Esophagus squamous epithelium (tissue), 5 donors: ENCODE data around the gene NUDCD3. TPM values are rescaled to one million over a fixed set of nuclear protein-coding genes. Genes with fewer than 3 reads are reported as not detected.

Experiments used
- DNase-seq: peaks from one replicate; lab custom pipeline; 2025; lab: John Stamatoyannopoulos, UW
- H3K27ac ChIP-seq, 4 donors: fragments of 200-600 bp; sonication (generic); one replicate each; pipeline ENCODE4 v1.5.1; 2016 to 2019; ENCODE audit warnings: mild to moderate bottlenecking in 1 of 4
- H3K27me3 ChIP-seq, 4 donors: fragments of 200-600 bp; sonication (generic); 1 replicate in 3 of 4; 2 replicates in 1 of 4; pipeline versions ENCODE4 v1.5.1 to v1.6.0; 2017 to 2021; ENCODE audit warnings: antibody characterized with exemption in 1 of 4
- H3K36me3 ChIP-seq, 3 donors: fragments of 200-600 bp; sonication (generic); one replicate each; pipeline ENCODE4 v1.5.1; 2016 to 2019
- H3K4me1 ChIP-seq, 3 donors: fragments of 200-600 bp; sonication (generic); one replicate each; pipeline ENCODE4 v1.5.1; 2017 to 2019
- H3K4me3 ChIP-seq, 4 donors: fragments of 200-600 bp; sonication (generic); 1 replicate in 3 of 4; 2 replicates in 1 of 4; pipeline ENCODE4 v1.5.1; 2016 to 2019; ENCODE audit warnings: mild to moderate bottlenecking in 2 of 4, moderate library complexity in 1 of 4
- H3K9me3 ChIP-seq, 3 donors: fragments of 200-600 bp; sonication (generic); one replicate each; pipeline ENCODE4 v1.5.1; 2016 to 2019
- POLR2A ChIP-seq, 4 donors: fragments of 450-650 bp; IDR thresholded peaks; one replicate each; pipeline ENCODE4 v1.6.1; 2017; ENCODE audit warnings: antibody characterized with exemption in 4 of 4, mild to moderate bottlenecking in 4 of 4, moderate library complexity in 3 of 4
- WGBS, 2 donors: methylation state at CpG; one replicate each; pipeline ENCODE4 v1.1.5; 2018; 5-methylcytosine and 5-hydroxymethylcytosine counted together
- intact Hi-C: fragments of 100-400 bp; cut with DNase I; formaldehyde crosslinking; loops from one replicate; pipeline ENCODE4 v1.15.0; 2022
- total RNA-seq, 4 donors: library from RNA; depleted of rRNA; stranded (reverse); fragments of >200 nt; gene quantifications; one replicate each; pipeline ENCODE4 v1.1.0, GENCODE V29; 2016
- TF ChIP-seq, protein P1 (sequence below), 6 experiments: fragments of 450-650 bp in 4 of 6; fragments of 200-600 bp in 2 of 6; sonication (generic) in 2 of 6; IDR thresholded peaks; one replicate each; pipeline ENCODE4 v1.5.1; 2016 to 2019; ENCODE audit warnings: antibody characterized with exemption in 6 of 6, mild to moderate bottlenecking in 4 of 6, moderate library complexity in 4 of 6
- donor health status: DM: yes; HTN: yes; CAD: no.

The NUDCD3 gene
- total RNA-seq, 4 donors from 2014 or later: 33.5 to 54.0 (median 47.0) TPM

DNA sequence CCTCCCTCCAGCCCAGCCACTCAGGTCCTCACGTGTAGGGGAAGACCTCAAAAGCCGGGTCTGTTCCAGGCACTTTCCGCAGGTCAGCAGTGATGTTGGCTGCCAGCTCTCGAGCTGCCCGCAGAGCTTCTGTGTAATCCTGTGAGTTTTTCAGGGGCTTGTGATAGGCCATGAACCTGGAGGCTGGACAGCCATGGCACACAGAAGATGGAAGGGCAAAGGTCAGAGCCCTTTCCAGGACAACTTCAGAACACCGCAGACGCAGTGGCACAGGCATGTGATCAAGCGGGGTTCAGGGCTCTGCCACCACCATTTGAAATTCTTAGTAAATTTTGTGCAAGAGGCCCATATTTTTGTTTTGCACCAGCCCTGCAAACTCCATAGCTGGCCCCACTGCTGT is 26.7 kb upstream of the NUDCD3 start:
- intact Hi-C loops: no loop called here
- Histone ChIP-seq H3K4me3 (no peak overlapping the region), H3K27ac (no peak overlapping the region), H3K36me3 (no peaks in the 10 kb centered on the region), H3K4me1 (peaks cover 0 to 15% (median 0%) of the 10 kb centered on the region in 3 donors), H3K9me3 (no peaks in the 10 kb centered on the region), H3K27me3 (no peaks in the 10 kb centered on the region)
- no peak for DNase-seq
- WGBS, 2 donors: 90 to 92% methylated on average over 4 to 6 of the region's 8 CpGs
- TF ChIP-seq, protein P1, sequence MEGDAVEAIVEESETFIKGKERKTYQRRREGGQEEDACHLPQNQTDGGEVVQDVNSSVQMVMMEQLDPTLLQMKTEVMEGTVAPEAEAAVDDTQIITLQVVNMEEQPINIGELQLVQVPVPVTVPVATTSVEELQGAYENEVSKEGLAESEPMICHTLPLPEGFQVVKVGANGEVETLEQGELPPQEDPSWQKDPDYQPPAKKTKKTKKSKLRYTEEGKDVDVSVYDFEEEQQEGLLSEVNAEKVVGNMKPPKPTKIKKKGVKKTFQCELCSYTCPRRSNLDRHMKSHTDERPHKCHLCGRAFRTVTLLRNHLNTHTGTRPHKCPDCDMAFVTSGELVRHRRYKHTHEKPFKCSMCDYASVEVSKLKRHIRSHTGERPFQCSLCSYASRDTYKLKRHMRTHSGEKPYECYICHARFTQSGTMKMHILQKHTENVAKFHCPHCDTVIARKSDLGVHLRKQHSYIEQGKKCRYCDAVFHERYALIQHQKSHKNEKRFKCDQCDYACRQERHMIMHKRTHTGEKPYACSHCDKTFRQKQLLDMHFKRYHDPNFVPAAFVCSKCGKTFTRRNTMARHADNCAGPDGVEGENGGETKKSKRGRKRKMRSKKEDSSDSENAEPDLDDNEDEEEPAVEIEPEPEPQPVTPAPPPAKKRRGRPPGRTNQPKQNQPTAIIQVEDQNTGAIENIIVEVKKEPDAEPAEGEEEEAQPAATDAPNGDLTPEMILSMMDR (IDR thresholded peaks at IDR 0.05): no peak
- TF ChIP-seq POLR2A (IDR thresholded peaks at IDR 0.05): no peak

DNA sequence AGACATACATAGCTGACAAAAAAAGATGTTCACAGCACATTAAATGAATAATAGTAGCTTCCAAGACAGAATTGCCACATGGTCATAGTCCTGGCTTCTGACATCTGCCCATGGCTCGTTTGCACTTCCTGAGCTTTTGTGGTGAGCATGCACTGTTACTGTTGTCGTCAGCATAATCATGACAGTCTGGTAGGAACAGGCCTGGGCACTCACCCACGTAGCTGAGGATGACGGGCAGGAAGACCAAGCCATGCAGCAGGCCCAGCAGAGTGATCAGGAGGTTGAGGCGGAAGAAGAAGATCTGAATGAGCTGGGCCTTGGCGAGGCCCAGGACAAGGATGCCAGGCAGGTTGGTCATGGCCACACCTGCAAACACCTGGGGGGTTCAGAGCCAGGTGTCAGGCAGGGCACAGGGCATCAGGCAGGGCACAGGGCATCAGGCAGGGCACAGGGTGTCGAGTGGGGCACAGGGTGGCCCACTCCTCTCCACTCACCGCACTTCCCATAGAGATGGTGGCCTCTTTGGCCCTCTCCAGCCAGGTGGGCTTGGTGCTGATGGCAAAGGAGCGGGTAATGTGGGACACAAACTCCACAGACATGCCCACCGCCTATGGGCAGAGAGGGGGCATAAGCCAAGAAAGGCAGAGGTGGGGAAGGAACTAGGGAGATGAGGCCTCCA is 25.3 kb upstream of the NUDCD3 start:
- WGBS, 2 donors: 51 to 61% methylated on average over 4 to 6 of the region's 10 CpGs
- H3K4me1 ChIP-seq: peaks cover 0 to 15% (median 0%) of the 10 kb centered on the region in 3 donors
- no peaks in the 10 kb centered on the region for H3K36me3 ChIP-seq
- H3K27ac ChIP-seq: peak overlapping the region; percentile 31 to 81 (median 63)
- DNase-seq: no peak
- no peaks in the 10 kb centered on the region for H3K9me3 ChIP-seq
- TF ChIP-seq, protein P1 (IDR thresholded peaks at IDR 0.05): no peak
- no peak for TF ChIP-seq POLR2A (IDR thresholded peaks at IDR 0.05)
- no peak overlapping the region for H3K4me3 ChIP-seq
- no peaks in the 10 kb centered on the region for H3K27me3 ChIP-seq
- intact Hi-C loops: no loop called here

DNA sequence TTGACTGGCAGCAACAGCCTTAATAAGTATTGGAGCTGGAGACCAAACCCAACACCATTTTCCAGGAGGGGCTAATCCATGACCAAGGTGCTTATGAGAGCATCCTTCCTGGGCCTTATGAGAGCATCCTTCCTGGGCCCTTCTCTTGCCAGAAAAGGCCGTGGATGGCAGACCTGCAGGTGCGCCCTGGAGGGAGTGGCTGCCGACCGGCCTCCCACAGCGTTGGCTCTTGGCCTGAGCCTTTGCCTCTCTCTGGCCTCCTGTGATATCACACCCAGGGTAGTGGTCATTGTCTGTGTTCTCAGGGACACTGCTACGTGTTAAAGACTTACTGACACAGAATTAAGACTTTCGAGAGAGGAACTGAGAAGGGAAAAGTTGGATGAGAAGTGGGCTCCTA is 22.3 kb upstream of the NUDCD3 start:
- Histone ChIP-seq H3K4me3 (no peak overlapping the region), H3K27me3 (no peaks in the 10 kb centered on the region), H3K36me3 (no peaks in the 10 kb centered on the region), H3K4me1 (peaks cover 0 to 15% (median 0%) of the 10 kb centered on the region in 3 donors), H3K9me3 (no peaks in the 10 kb centered on the region), H3K27ac (no peak overlapping the region)
- 90% methylated on average over 2 of the region's 7 CpGs; no CpG with 5 or more reads in 1 of the 2 donors for WGBS, 2 donors
- TF ChIP-seq POLR2A (IDR thresholded peaks at IDR 0.05): no peak
- TF ChIP-seq, protein P1 (IDR thresholded peaks at IDR 0.05): no peak
- intact Hi-C loops: no loop called here
- no peak for DNase-seq

DNA sequence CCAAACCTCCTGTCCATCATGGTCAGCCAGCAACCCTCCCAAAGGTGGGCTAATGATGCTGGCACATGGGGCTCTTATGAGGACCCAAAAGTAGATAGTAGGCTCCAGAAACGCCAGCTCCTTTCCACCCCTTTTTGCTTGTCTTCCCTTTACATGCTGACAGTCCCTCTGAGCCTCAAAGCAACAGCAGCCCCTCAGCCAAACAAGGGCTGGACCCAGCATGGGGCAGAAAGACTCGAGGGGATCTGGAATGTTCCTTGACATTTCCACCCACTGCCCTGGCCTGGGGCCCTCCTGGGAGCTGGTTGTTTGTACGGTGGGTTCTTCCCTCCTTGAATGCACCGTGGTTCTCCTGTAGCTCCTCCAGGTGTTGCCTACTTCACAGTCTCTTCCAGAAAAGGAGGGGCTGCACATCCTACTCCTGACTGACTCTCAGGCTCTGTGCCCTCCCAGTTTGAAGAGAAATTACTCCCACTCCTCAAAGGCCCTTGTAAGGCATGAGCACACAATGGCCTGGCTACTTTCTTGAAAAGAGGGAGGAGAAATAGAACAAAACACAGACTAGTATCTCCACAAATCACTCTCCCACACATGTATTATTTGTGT is 21.5 kb upstream of the NUDCD3 start:
- no peaks in the 10 kb centered on the region for H3K27me3 ChIP-seq
- no peaks in the 10 kb centered on the region for H3K9me3 ChIP-seq
- no peak overlapping the region for H3K27ac ChIP-seq
- peaks cover 0 to 15% (median 0%) of the 10 kb centered on the region in 3 donors for H3K4me1 ChIP-seq
- no peak for DNase-seq
- no peaks in the 10 kb centered on the region for H3K36me3 ChIP-seq
- intact Hi-C loops: no loop called here
- TF ChIP-seq, protein P1 (IDR thresholded peaks at IDR 0.05): no peak
- TF ChIP-seq POLR2A (IDR thresholded peaks at IDR 0.05): no peak
- H3K4me3 ChIP-seq: no peak overlapping the region
- WGBS, 2 donors: 23 to 65% methylated on average over 2 to 4 of the region's 4 CpGs

DNA sequence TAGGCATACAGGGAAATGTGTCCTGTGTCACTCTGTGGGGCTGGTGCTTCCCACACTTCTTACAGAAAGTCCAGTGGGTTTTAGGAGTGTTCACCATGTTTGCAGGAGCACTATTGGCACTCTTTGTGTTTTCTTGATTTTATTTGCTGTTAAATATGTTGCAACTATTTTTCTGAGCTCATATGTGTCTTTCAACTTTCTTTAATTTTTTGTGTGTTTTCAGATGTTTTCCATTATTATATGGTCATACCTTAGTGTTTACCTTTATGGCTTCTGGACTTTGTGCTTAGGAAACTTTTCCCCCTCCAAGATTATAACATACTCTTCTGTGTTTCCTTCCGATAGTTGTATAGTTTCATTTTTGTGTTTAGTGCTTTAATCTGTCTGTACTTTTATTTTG is 20.8 kb upstream of the NUDCD3 start:
- TF ChIP-seq POLR2A (IDR thresholded peaks at IDR 0.05): no peak
- TF ChIP-seq, protein P1 (IDR thresholded peaks at IDR 0.05): no peak
- Histone ChIP-seq H3K9me3 (no peaks in the 10 kb centered on the region), H3K27me3 (no peaks in the 10 kb centered on the region), H3K36me3 (no peaks in the 10 kb centered on the region), H3K4me3 (no peak overlapping the region), H3K27ac (no peak overlapping the region), H3K4me1 (peaks cover 0 to 15% (median 0%) of the 10 kb centered on the region in 3 donors)
- DNase-seq: no peak
- intact Hi-C loops: no loop called here
- 65 to 82% methylated on average over 1 of the region's 1 CpG for WGBS, 2 donors
